ENCODE measurements around the gene LSMEM2. TPM values are rescaled to one million over a fixed set of nuclear protein-coding genes. Genes with fewer than 3 reads are reported as not detected.

LSMEM2 gene
- polyA plus RNA-seq, 5 donors = 0.14 to 1.4 (median 0.36) TPM

- DNase-seq = no peak
Measured at GRCh38 chr3:50322115-50322385, 43.2 kb downstream of the LSMEM2 start.

DNA sequence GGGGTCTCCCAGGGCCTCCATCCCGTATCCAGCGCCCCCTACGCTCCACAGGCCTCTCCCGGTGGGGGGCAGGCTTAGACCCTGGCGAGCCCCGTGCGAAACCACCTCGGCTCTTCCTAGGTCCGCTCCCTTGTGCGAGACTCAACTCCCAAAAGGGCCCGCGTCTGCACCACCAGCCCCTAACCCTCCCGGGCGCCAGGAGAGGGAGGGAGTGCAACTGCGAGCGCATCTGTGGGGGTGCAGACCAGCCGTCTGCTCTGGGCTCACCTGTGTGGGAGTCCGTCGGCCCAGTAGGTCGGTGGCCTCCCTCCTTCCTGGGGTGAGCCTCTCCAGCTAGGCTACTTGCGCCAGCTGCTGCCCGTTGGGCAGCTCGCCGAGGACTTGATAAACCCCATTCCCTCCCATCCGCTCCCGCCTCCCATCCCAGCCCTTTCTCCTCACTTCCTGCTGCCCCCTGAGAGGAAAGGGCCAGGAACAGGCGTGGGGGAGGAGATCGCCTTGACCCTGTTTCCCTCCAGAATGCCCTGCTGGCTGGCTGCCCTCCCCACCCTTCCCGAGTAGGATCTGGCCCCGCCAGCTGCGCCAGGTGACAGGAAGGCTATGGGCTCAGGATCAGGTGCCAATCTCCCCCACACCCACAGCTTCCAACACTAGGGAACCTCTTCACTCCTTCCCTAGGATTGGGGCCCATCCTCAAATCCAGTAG, 43.7 kb downstream of the LSMEM2 start, which contains the start of gene HYAL2:
Gene HYAL2, minus strand, starts transcription at position 360 of the 706 bp plus-strand sequence. CDS start 2,256 bp downstream, outside the sequence.
- DNase-seq = no peak

GRCh38 chr3:50323092-50323600, 44.3 kb downstream of the LSMEM2 start:
- DNase-seq = no peak

GRCh38 chr3:50323614-50324199, 44.8 kb downstream of the LSMEM2 start:
- DNase-seq = no peak

GRCh38 chr3:50324351-50325112, 45.6 kb downstream of the LSMEM2 start:
- no peak for DNase-seq

DNA sequence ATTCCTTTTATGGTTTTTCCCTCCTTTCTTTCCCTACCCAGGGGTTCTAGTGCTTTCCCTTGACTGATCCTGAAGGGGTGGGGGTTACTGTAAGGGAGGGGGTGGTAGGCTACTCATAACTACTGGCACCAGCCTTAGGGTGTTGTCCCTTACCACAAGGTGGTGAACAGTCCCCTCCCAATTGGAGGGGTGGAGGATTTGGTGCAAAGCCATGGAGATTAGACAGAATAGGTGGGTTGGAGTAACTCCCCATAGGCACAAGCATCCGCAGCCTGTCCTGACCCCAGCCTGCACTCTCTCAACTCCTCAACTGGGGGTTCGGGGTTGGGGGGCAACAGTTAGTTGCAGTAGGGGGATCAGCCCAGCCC, 46.2 kb downstream of the LSMEM2 start:
- no peak for DNase-seq

DNA sequence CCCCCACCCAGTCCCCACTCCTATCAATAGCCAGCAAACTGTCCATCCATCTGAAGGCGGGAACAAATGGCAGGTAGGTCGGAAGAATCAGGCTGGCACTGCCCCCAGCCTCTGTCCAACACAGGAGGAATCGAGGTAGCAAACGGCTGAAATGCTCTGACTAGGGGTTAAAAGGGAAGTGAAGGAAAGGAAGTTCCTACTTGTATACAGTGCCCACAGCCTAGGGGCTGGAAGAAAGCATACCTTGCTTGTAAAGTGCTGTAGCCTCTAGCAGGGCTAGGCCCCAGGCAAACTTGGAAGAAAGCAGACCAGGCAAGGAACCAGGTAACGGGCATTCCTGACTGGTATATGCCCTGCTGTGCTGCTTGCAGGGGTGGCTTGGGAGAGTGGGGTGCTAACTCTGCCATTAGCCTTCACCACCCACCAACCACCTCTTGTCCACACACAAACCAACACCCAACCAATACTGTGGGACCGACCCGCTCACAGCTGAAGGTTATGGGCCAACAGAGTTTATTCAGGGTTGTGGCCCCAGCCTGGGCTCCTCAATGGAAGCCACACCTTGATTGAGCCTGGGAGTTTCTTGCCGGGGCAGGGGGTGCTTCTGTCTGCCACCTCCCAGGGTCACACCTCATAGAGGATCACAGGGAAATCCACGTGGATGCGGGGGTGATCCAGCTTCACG, 46.8 kb downstream of the LSMEM2 start:
- no peak for DNase-seq

- no peak for DNase-seq
Measured at GRCh38 chr3:50326182-50326541, 47.3 kb downstream of the LSMEM2 start.

DNA sequence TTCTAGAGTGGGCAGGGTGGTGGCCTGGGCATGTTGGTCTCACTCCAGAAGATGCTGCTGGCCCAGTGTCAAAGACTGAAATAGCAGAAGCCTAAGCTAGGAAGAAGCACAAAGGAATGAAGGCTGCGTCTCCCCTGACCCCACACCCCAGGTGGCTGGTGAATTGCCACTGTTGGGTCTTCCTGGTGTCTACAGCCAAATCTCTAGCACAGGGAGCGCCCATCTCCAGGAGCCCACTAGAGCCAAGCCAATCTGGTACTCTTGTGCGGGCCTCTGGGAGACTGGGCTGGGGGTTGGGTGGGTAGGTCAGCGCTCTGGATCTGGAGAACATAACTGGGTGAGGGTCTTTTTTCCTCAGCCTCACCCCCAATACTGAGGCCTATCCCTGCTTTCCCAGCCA, 48.2 kb downstream of the LSMEM2 start:
- no peak for DNase-seq

- DNase-seq = peak; percentile 94 to 97
Measured at GRCh38 chr3:50327943-50328691, 49.2 kb downstream of the LSMEM2 start, which contains the start of gene TUSC2. TUSC2 (minus strand) TSS chr3:50328223; CDS start chr3:50328099, 124 bp downstream.

GRCh38 chr3:50330330-50330729, 51.4 kb downstream of the LSMEM2 start:
- DNase-seq = no peak

DNA sequence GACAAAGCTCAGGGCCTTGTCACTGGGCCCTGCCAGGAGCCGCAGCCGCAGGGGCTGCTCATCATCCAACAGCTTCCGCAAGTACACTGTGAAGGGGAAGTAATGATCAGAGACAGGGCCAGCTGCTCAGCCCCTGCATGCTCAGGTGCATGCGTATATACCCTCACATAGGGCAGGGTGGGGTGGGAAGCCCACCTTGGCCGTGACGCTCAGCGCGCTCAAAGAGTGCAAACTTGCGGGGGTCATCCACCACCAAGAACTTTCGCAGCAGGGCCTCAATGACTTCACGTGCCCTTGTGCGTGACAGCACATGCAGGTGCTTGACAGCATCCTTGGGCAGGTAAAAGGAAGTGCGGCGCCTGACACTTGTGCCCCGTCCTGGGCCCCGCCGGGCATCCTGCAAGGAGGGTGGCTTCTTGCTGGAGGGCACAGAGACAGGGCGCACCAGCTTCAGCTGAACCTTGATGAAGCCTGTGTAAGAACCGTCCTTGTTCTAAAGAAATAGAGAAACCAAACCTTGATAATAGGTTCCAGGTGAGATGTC, 52.5 kb downstream of the LSMEM2 start:
- DNase-seq = no peak

DNA sequence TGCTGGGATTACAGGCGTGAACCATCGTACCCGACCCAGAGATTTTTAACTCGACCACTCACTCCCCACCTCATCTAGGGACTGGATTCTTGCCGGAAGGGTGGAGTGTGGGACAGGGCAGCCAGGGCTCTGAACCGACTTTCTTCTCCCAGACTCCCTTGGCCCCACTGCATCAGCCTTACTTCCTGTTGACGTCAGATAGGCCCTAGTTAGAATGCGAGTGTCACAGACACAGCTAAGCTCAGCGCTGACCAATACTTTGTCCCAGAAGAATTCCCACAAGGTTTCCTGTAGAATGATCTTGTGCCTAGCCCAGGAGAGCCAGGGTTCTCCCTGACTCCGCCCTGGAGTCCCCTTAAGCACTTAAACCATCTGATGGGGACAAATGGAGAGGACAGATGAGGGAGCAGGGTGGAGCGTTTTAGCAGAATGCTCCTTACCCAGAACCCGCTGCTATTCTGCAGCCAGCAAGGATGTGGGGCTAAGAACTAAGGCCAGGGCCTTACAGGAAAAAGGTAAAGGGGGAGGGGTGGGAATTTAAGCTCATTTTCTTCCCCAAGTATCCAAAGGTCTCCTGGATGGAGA, 54.9 kb downstream of the LSMEM2 start:
- no peak for DNase-seq

DNA sequence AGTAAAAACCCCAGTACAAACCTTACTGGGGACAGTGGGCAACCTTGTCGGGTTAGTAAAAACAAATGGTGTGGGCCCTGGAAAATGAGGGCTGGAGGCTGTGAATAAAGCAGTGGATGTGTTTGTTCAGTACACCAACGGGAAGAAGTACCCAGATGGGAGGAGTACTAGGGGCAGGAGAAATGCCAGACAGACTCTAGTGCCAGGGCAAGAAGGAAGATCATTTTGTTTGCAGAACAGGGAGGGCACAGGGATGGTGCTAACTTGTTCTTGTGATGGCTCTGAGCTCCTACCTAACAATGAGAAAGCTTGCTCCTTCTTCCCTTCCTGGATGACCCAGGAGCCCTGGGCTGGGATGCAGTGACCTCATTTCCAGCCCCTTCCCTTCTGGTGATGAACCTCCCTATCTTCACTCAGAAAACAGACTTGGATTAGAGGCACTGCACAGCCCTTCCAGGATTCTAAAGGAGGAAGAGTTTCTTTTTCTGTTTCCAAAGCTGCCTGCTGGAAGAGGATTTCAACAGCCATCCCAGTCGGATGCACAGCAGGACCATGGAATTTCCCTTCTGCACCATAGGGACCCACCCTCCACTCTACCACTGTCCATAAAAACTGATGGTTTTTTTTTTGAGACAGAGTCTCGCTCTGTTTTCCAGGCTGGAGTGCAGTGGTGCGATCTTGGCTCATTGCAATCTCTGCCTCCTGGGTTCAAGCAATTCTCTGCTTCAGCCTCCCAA, 55.6 kb downstream of the LSMEM2 start:
- DNase-seq = no peak

- no peak for DNase-seq
Measured at GRCh38 chr3:50336452-50337174, 57.7 kb downstream of the LSMEM2 start.

DNA sequence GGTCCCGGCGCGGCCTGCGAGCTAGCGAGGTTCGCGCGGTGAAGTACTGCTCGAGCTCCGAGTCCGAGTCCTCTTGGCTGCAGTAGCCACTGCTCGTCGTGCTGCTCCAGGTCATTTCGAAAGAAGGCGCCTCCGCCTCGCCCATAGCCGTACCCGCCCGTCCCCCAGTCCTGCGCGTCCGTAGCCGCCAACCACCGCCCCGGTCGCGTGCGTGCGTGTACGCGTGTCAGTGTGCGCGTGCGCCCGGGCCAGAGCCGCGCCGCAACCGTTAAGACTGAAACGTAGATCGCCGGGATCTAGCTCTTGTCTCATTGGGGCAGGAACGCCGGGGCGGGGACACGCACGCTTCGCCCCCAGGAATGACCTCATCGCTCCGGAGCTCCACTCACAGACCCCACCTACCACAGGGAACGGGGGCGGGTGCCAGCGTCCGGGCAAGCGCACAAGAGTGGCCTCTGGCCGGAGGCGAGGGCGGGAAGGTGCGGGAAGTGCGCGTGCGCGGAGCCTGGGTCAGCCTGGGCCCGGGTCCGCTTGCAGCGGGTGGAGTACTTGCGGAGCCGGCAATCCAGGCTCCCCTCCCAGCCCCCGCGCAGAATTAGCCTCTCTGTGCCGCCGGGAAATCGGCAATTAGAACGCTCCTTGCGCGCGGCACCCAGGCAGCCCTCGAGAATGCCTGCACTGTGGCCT, 58.4 kb downstream of the LSMEM2 start:
- peak; percentile 97 to 98 for DNase-seq

Measured in right lung (tissue), 5 donors.